Measurements from ENCODE around the gene NABP2. TPM values are rescaled to one million over a fixed set of nuclear protein-coding genes. Genes with fewer than 3 reads are reported as not detected.
A peak's percentile ranks its signal among the peaks of the same experiment; 100 is the strongest.

The NABP2 gene
- total and polyA plus RNA-seq, 7 donors = 27.1 to 65.7 (median 31.0) TPM

DNA sequence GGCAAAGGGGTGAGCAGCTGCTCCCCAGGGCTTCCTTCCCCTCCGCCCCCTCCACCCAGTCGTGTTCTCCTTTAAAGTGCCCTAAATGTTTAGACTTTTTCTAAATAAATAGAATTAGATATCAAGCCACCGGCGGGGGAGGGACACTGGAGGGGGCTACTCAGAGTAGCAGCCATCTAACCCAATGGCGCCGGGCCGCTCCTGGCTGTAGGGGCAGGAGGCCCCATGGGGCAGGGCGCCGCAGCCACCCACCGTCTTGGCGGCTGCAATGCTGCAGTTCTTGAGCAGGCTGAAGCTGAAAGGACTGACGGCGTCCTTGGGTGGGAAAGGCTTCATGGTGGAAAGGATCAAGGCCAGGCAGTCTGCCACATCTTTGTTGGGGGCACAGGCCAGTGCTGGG, 18.8 kb downstream of the NABP2 start:
- DNase-seq = peak in 1 of 2 donors; percentile 50
- no peak for ATAC-seq
- Histone ChIP-seq H3K9me3 (no peaks in the 10 kb centered on the region), H3K36me3 (ENCODE audit: insufficient read depth in 1 of 2, low read depth in 1 of 2) (peaks cover 15 to 94% of the 10 kb centered on the region in 2 donors), H3K27ac (no peak overlapping the region), H3K27me3 (ENCODE audit: insufficient read depth in 3 of 3, low read length in 2 of 3) (no peaks in the 10 kb centered on the region), H3K4me3 (no peak overlapping the region), H3K4me1 (no peaks in the 10 kb centered on the region)
- TF ChIP-seq, protein P1, sequence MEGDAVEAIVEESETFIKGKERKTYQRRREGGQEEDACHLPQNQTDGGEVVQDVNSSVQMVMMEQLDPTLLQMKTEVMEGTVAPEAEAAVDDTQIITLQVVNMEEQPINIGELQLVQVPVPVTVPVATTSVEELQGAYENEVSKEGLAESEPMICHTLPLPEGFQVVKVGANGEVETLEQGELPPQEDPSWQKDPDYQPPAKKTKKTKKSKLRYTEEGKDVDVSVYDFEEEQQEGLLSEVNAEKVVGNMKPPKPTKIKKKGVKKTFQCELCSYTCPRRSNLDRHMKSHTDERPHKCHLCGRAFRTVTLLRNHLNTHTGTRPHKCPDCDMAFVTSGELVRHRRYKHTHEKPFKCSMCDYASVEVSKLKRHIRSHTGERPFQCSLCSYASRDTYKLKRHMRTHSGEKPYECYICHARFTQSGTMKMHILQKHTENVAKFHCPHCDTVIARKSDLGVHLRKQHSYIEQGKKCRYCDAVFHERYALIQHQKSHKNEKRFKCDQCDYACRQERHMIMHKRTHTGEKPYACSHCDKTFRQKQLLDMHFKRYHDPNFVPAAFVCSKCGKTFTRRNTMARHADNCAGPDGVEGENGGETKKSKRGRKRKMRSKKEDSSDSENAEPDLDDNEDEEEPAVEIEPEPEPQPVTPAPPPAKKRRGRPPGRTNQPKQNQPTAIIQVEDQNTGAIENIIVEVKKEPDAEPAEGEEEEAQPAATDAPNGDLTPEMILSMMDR (IDR thresholded peaks at IDR 0.05) = no peak
- intact Hi-C loops (cut with DNase I) = no loop called here
- WGBS, 3 donors = 84 to 94% (median 90%) methylated on average over 13 of the region's 13 CpGs

DNA sequence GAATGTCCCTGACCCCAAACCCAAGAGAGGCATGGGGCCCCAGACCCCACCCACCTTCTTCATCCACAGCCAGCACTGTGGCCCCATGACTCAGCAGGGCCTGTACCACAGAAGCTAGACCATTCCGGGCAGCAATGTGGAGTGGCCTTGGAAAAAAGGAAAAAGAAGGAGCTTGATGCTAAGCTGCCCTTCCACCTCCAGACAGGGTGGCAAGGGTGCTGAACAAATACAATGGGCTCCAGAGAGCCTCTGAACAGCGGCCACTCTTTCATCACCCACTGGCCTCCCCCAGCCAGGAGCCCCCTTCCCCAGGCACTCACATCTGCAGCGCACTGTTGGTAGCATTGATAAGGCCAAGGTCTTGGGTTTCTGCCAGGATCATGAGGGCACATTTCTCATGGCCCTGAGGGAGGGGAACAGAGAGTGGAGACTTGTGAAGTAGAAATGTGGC, 19.6 kb downstream of the NABP2 start:
- ATAC-seq = no peak
- intact Hi-C loops (cut with DNase I) = no loop called here

DNA sequence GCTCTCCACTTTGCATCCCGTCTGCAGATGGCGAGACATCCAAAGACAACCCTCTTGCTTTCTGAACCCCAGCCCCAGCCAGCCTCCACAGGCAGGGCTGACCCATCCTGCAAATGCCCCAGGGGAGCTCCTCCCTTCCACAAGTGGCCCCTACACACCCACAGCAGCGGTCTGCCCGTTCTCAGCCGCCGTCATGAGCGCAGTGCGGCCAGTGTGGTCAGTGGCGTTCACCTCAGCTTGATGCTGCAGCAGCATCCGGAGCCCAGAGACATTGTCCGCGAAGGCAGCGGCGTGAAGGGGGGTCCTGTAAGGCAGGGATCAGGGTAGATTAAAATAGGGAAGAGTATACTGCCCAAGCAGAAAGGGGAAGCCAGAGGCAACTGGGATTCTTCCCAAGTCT, 20.4 kb downstream of the NABP2 start:
- no peaks in the 10 kb centered on the region for H3K4me1 ChIP-seq
- intact Hi-C loops (cut with DNase I) = no loop called here
- H3K36me3 ChIP-seq (ENCODE audit: insufficient read depth in 1 of 2, low read depth in 1 of 2) = peaks cover 18 to 100% of the 10 kb centered on the region in 2 donors
- no peaks in the 10 kb centered on the region for H3K9me3 ChIP-seq
- no peak for DNase-seq
- no peaks in the 10 kb centered on the region for H3K27me3 ChIP-seq (ENCODE audit: insufficient read depth in 3 of 3, low read length in 2 of 3)
- ATAC-seq = no peak
- TF ChIP-seq, protein P1 (IDR thresholded peaks at IDR 0.05) = no peak
- WGBS, 3 donors = 89 to 93% (median 92%) methylated on average over 14 of the region's 14 CpGs
- no peak overlapping the region for H3K4me3 ChIP-seq
- H3K27ac ChIP-seq = no peak overlapping the region

More for the DNA sequence above, 19.6 kb downstream of the NABP2 start:
- no peaks in the 10 kb centered on the region for H3K4me1 ChIP-seq
- H3K27ac ChIP-seq = no peak overlapping the region
- WGBS, 3 donors = 77 to 80% (median 79%) methylated on average over 3 of the region's 3 CpGs
- H3K9me3 ChIP-seq = no peaks in the 10 kb centered on the region
- TF ChIP-seq, protein P1 (IDR thresholded peaks at IDR 0.05) = no peak
- H3K27me3 ChIP-seq (ENCODE audit: insufficient read depth in 3 of 3, low read length in 2 of 3) = no peaks in the 10 kb centered on the region
- DNase-seq = no peak
- H3K4me3 ChIP-seq = no peak overlapping the region
- H3K36me3 ChIP-seq (ENCODE audit: insufficient read depth in 1 of 2, low read depth in 1 of 2) = peaks cover 17 to 100% of the 10 kb centered on the region in 2 donors

DNA sequence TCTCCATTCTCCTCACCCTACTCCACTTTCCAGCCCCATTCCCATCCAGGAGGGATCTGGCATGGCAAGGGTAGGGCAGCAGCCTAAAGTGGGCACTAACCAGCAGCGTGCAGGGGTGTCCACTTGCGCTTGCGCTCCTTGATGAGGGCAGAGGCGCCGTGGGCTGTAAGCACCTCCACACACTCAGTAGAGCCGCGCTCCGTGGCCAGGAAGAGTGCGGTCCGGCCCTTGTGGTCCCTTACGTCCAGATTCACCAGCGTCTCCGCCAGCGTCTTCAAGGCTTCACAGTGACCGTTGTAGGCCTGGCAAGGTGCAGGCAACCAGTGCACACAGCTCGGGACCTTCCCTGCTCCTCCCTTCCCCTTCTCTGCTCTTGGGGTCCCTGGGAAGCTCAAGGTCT, 23.8 kb downstream of the NABP2 start:
- no peaks in the 10 kb centered on the region for H3K27me3 ChIP-seq (ENCODE audit: insufficient read depth in 3 of 3, low read length in 2 of 3)
- H3K9me3 ChIP-seq = no peaks in the 10 kb centered on the region
- intact Hi-C loops (cut with DNase I) = no loop called here
- no peak overlapping the region for H3K4me3 ChIP-seq
- no peak overlapping the region for H3K27ac ChIP-seq
- TF ChIP-seq, protein P1 (IDR thresholded peaks at IDR 0.05) = no peak
- H3K36me3 ChIP-seq (ENCODE audit: insufficient read depth in 1 of 2, low read depth in 1 of 2) = peaks cover 15 to 100% of the 10 kb centered on the region in 2 donors
- ATAC-seq (peak in 1 of 4 donors; percentile 18), DNase-seq (no peak)
- 89 to 92% (median 91%) methylated on average over 15 to 16 of the region's 16 CpGs for WGBS, 3 donors
- no peaks in the 10 kb centered on the region for H3K4me1 ChIP-seq

DNA sequence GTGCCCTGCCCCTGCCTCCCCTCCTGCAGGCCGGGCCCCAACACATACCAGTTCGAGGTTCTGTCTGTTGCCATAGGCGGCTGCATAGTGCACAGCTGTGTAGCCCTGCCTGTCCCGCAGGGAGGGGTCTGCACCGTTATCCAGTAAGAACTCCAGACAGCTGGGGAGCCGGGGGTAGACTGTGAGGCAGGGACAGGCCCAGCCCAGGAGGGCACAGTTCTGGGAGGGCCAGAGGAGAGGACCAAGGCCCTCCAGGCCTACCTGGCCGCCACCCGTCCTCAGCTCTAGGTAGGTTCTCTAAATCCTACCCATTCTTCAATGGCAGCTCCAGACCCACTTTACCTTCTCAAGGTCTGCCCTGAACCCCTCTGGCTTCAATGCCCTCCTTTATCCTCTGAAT, 24.6 kb downstream of the NABP2 start:
- Histone ChIP-seq H3K4me1 (no peaks in the 10 kb centered on the region), H3K4me3 (no peak overlapping the region), H3K27ac (no peak overlapping the region), H3K27me3 (ENCODE audit: insufficient read depth in 3 of 3, low read length in 2 of 3) (no peaks in the 10 kb centered on the region), H3K36me3 (ENCODE audit: insufficient read depth in 1 of 2, low read depth in 1 of 2) (peaks cover 15 to 100% of the 10 kb centered on the region in 2 donors), H3K9me3 (no peaks in the 10 kb centered on the region)
- TF ChIP-seq, protein P1 (IDR thresholded peaks at IDR 0.05) = no peak
- WGBS, 3 donors = 82 to 92% (median 89%) methylated on average over 8 of the region's 8 CpGs
- no peak for DNase-seq
- intact Hi-C loops (cut with DNase I) = no loop called here
- ATAC-seq = peak in 1 of 4 donors; percentile 4

Measured in psoas muscle (tissue), 8 donors.